Measurements from ENCODE around the gene NPBWR2.

The NPBWR2 gene

GRCh38 chr20:64108731-64109681 lies 1.6 kb upstream of the NPBWR2 start:
- DNase-seq (ENCODE audit: low spot score in 2 of 2), result no peak
- Histone ChIP-seq H3K27me3 (ENCODE audit: low read depth) (no peaks in the 10 kb centered on the region), H3K9me3 (no peaks in the 10 kb centered on the region), H3K36me3 (replicated peaks) (no peaks in the 10 kb centered on the region), H3K4me1 (no peaks in the 10 kb centered on the region), H3K4me3 (no peak overlapping the region)
- in situ Hi-C loops (cut with MboI; ENCODE audit: low sequenced_read_pairs), result no loop called here

GRCh38 chr20:64107736-64108457 lies 532 bp upstream of the NPBWR2 start:
- H3K4me3 ChIP-seq, result no peak overlapping the region
- peaks cover 3% of the 10 kb centered on the region; the same call in 1 of the 2 replicates for H3K4me1 ChIP-seq
- no peak for DNase-seq (ENCODE audit: low spot score in 2 of 2)
- in situ Hi-C loops (cut with MboI; ENCODE audit: low sequenced_read_pairs), result no loop called here
- no peaks in the 10 kb centered on the region for H3K36me3 ChIP-seq (replicated peaks)
- no peaks in the 10 kb centered on the region for H3K9me3 ChIP-seq
- H3K27me3 ChIP-seq (ENCODE audit: low read depth), result no peaks in the 10 kb centered on the region

- Histone ChIP-seq H3K27me3 (ENCODE audit: low read depth) (no peaks in the 10 kb centered on the region), H3K9me3 (no peaks in the 10 kb centered on the region), H3K4me3 (no peak overlapping the region), H3K36me3 (replicated peaks) (no peaks in the 10 kb centered on the region), H3K4me1 (peaks cover 5% of the 10 kb centered on the region; the same call in 1 of the 2 replicates)
- no peak for DNase-seq (ENCODE audit: low spot score in 2 of 2)
- in situ Hi-C loops (cut with MboI; ENCODE audit: low sequenced_read_pairs), result no loop called here
Observed at GRCh38 chr20:64106435-64106961, 867 bp downstream of the NPBWR2 start.

- no peaks in the 10 kb centered on the region for H3K36me3 ChIP-seq (replicated peaks)
- peaks cover 5% of the 10 kb centered on the region; the same call in 1 of the 2 replicates for H3K4me1 ChIP-seq
- H3K9me3 ChIP-seq, result no peaks in the 10 kb centered on the region
- in situ Hi-C loops (cut with MboI; ENCODE audit: low sequenced_read_pairs), result no loop called here
- DNase-seq (ENCODE audit: low spot score in 2 of 2), result no peak
- H3K27me3 ChIP-seq (ENCODE audit: low read depth), result no peaks in the 10 kb centered on the region
- no peak overlapping the region for H3K4me3 ChIP-seq
Observed at GRCh38 chr20:64105846-64106434, 1.4 kb downstream of the NPBWR2 start.

GRCh38 chr20:64104667-64105451 lies 2.5 kb downstream of the NPBWR2 start:
- H3K4me1 ChIP-seq, result peaks cover 5% of the 10 kb centered on the region; the same call in 1 of the 2 replicates

GRCh38 chr20:64103871-64104666 lies 3.3 kb downstream of the NPBWR2 start:
- DNase-seq (ENCODE audit: low spot score in 2 of 2), result no peak
- peaks cover 5% of the 10 kb centered on the region; the same call in 1 of the 2 replicates for H3K4me1 ChIP-seq
- in situ Hi-C loops (cut with MboI; ENCODE audit: low sequenced_read_pairs), result no loop called here
- no peaks in the 10 kb centered on the region for H3K36me3 ChIP-seq (replicated peaks)
- no peak overlapping the region for H3K4me3 ChIP-seq
- H3K27me3 ChIP-seq (ENCODE audit: low read depth), result no peaks in the 10 kb centered on the region
- H3K9me3 ChIP-seq, result no peaks in the 10 kb centered on the region

More at GRCh38 chr20:64104667-64105451, 2.5 kb downstream of the NPBWR2 start:
- in situ Hi-C loops (cut with MboI; ENCODE audit: low sequenced_read_pairs), result no loop called here
- no peak for DNase-seq (ENCODE audit: low spot score in 2 of 2)
- Histone ChIP-seq H3K36me3 (replicated peaks) (no peaks in the 10 kb centered on the region), H3K9me3 (no peaks in the 10 kb centered on the region), H3K4me3 (no peak overlapping the region), H3K27me3 (ENCODE audit: low read depth) (no peaks in the 10 kb centered on the region)

- H3K9me3 ChIP-seq, result no peaks in the 10 kb centered on the region
- H3K4me3 ChIP-seq, result peak overlapping the region; percentile 56
- no peaks in the 10 kb centered on the region for H3K27me3 ChIP-seq (ENCODE audit: low read depth)
- H3K36me3 ChIP-seq (replicated peaks), result no peaks in the 10 kb centered on the region
- peaks cover 5% of the 10 kb centered on the region; the same call in 1 of the 2 replicates for H3K4me1 ChIP-seq
- peak; percentile 52 to 73 for DNase-seq (ENCODE audit: low spot score in 2 of 2)
- in situ Hi-C loops (cut with MboI; ENCODE audit: low sequenced_read_pairs), result no loop called here
Observed at GRCh38 chr20:64102647-64103354, 4.6 kb downstream of the NPBWR2 start.

- peak; percentile 53 to 89 for DNase-seq (ENCODE audit: low spot score in 2 of 2)
- Histone ChIP-seq H3K4me3 (peak overlapping the region; percentile 56), H3K9me3 (no peaks in the 10 kb centered on the region), H3K36me3 (replicated peaks) (no peaks in the 10 kb centered on the region), H3K4me1 (peaks cover 5% of the 10 kb centered on the region; the same call in 1 of the 2 replicates), H3K27me3 (ENCODE audit: low read depth) (no peaks in the 10 kb centered on the region)
- in situ Hi-C loops (cut with MboI; ENCODE audit: low sequenced_read_pairs), result no loop called here
Observed at GRCh38 chr20:64101731-64102621, 5.4 kb downstream of the NPBWR2 start.

GRCh38 chr20:64100946-64101688 lies 6.2 kb downstream of the NPBWR2 start:
- in situ Hi-C loops (cut with MboI; ENCODE audit: low sequenced_read_pairs), result no loop called here
- DNase-seq (ENCODE audit: low spot score in 2 of 2), result no peak
- no peak overlapping the region for H3K4me3 ChIP-seq
- no peaks in the 10 kb centered on the region for H3K27me3 ChIP-seq (ENCODE audit: low read depth)
- no peaks in the 10 kb centered on the region for H3K36me3 ChIP-seq (replicated peaks)
- H3K4me1 ChIP-seq, result peaks cover 5% of the 10 kb centered on the region; the same call in 1 of the 2 replicates
- no peaks in the 10 kb centered on the region for H3K9me3 ChIP-seq

- Histone ChIP-seq H3K4me3 (no peak overlapping the region), H3K36me3 (replicated peaks) (no peaks in the 10 kb centered on the region), H3K27me3 (ENCODE audit: low read depth) (no peaks in the 10 kb centered on the region), H3K9me3 (no peaks in the 10 kb centered on the region), H3K4me1 (peaks cover 5% of the 10 kb centered on the region; the same call in 1 of the 2 replicates)
- in situ Hi-C loops (cut with MboI; ENCODE audit: low sequenced_read_pairs), result no loop called here
- DNase-seq (ENCODE audit: low spot score in 2 of 2), result no peak
Observed at GRCh38 chr20:64100566-64100888, 6.8 kb downstream of the NPBWR2 start.
